Activated CD4-positive, alpha-beta T cell treated with anti-CD3 and anti-CD28 coated beads, Interleukin-2, Interleukin-4, amounts not matched to agents 100 ng/mL and 50 ng/mL, durations not matched to agents 16 hours and 8 hours (primary cell): ENCODE measurements around the gene SMIM35.

ENCODE experiments used
- DNase-seq: peaks from one replicate; pipeline ENCODE4 v3.0.0-alpha.2; 2020; ENCODE audit warnings: low spot score

Gene SMIM35

DNA sequence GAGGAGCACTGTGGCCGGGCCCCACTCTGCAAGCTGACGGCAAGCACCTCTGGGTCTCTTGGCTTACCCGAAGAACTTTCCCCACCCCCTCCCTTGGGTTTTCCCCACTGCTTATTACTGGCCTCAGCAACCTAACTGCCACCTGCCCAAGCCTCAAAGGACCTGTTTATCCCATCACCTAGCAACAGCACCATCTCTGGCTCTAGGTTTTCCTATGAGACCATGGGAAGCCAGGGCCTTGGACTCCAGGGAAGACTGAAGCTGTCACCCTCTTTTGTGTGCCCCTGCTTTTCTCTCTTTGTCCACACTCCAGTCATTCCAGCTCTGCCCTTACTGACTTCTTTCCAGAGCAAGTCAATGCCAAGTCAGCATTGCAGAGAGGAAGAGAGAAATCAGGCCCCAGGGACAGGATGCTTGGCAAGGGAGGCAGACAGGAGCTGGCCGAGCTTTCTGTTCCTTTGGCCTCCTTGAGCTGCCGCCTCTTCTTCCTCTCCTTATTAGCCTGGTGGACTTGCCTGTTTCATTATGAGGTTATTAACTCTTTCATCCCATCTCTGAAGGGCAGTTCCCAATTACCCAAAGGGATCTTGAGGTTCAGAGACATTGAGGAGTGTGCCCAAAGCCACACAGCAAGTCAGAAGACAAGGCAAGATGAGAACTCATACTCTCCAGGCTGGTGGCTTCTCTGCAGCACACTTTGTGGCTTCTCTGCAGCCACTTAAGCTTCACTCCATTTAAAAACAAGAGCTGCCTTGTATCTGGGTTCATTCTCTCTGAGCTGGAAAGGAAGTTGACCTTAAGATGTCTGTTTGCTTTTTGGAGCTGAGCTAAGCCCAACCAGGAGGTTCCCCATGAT, at the start of gene SMIM35:
Gene SMIM35 (minus strand): TSS at position 51 of the 856 bp plus-strand sequence. CDS start 206 bp downstream, outside the sequence.
- DNase-seq = no peak

- DNase-seq = no peak
Observed at GRCh38 chr11:118136341-118136740, 49.6 kb upstream of the SMIM35 start.

DNA sequence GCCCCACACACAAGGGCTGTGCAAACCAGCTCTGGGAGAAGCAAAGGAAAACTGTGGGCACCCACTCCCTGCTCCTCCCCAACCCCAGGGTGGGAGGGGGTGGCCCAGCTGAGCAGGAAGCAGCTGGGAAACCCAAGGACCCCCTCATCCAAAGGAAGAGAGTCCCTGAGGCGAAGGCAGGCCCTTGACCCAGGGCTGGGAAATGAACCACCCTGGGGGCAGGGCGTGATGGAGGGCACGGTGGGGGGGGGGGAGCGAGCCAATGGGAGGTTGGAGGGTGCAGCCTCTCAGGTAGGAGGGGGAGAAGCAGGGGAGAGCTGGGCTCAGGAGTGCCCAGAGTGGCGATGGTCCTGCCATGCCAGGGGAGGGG, 49.0 kb upstream of the SMIM35 start:
- DNase-seq = no peak

GRCh38 chr11:118135051-118135795, 48.5 kb upstream of the SMIM35 start:
- DNase-seq = no peak

DNA sequence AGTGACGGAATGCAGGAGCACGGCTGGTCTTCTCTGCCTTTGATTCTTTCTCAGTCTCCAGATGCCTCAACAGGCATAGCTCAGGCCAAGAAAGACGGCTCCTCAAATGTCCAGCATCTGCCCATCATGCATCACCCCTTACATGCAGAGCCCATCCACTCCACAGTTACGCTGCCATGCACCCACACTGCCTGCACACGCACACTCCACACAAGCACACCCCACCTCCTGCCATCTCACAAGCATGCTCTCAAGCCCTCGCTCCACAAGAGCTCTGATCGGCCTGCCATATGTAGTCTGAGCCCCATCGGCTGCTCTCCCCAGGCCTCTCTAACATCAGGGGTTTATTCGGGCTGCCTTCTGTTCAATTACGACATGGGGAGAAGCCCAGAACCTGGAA, 47.1 kb upstream of the SMIM35 start:
- no peak for DNase-seq

DNA sequence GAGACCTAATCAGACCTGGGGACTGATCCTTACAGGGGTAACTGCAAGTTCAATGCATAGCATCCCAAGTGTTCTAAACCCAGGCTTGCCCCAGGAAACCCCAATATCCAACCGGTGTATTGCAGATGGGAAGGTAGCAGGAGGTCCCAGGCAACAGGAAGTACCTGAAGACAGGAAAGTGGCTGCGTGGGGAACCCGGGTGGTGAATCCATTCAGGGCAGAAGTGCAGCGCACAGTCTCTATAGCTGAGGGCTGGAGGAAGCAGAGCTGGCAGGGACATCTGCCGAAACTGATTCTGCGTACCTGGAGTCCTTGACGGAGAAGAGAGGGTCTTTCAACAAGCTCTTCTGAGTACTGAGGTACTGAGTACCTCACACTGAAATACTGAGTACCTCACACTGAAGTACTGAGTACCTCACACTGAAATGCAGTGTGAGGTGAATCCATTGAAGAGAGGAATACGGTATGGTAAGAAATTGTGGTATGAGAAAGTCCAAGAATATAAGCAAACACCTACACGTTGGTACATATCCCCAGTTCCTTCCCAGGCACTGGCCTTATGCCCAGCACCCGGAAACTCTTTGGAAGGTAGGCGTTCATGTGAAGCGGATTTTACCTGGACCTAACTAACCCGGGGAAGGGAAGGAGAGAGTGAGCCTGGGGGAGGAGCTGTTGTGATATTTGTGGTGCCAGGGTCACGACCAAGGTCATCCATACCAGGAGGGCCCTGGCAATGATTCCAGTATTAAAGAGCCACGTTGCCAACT, 45.8 kb upstream of the SMIM35 start:
- DNase-seq = no peak

GRCh38 chr11:118129471-118130172, 42.9 kb upstream of the SMIM35 start:
- DNase-seq = no peak

DNA sequence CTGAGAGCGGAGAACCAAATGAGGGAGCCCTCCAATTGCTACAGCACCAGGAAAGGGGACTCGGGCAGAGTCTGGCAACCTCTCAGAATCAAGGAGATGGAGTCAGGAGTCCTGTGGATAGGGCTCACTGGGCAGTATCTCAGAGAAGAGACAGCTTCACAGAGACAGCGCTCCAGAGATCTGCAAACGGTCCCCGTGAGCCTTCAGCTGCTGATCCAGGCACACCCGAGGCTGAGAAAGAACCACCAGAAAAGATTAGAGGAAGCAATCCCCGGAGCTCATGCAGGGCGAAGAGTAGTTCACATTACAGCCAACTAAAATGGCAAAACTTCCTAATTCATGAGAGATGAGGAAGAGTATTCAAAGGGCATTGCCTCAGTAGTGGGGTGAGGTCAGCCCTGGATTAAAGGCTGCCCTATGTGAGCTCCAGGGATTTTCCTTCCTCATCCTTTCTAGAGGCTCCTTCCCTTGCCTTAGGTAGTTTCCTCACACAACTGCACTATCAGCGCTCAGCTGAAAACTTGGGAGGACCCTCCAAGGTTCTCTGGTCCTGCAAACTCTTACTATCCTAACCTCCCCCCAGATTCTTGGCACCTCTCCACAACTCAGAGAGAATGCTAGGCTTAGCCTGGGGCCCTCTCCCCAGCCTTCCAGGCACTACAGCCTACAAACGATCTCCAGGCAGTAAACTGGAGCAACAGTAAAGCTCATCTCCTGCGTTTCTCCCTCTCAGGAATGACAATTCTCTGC, 42.1 kb upstream of the SMIM35 start:
- no peak for DNase-seq

DNA sequence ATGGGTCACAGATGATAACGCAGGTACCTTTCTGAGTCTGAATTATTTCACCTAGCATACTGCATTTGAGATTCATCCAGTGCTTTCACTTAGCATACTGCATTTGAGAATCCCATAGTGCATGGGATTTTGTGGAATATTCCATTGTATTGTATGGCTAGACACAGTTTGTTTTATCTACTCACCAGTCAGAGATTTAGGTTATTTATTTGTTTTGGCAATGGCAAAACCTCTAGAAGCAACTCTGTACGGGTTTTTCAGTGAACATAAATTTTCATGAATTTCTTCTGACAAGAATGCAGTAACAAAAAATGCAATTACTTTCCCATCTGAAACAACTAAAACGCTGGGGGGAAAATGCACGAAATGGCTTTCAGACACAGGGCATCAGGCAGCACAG, 41.5 kb upstream of the SMIM35 start:
- DNase-seq = no peak

- no peak for DNase-seq
Observed at GRCh38 chr11:118126082-118126838, 39.5 kb upstream of the SMIM35 start.

- DNase-seq = no peak
Observed at GRCh38 chr11:118124929-118125535, 38.3 kb upstream of the SMIM35 start.

- DNase-seq = no peak
Observed at GRCh38 chr11:118120793-118121192, 34.0 kb upstream of the SMIM35 start.

DNA sequence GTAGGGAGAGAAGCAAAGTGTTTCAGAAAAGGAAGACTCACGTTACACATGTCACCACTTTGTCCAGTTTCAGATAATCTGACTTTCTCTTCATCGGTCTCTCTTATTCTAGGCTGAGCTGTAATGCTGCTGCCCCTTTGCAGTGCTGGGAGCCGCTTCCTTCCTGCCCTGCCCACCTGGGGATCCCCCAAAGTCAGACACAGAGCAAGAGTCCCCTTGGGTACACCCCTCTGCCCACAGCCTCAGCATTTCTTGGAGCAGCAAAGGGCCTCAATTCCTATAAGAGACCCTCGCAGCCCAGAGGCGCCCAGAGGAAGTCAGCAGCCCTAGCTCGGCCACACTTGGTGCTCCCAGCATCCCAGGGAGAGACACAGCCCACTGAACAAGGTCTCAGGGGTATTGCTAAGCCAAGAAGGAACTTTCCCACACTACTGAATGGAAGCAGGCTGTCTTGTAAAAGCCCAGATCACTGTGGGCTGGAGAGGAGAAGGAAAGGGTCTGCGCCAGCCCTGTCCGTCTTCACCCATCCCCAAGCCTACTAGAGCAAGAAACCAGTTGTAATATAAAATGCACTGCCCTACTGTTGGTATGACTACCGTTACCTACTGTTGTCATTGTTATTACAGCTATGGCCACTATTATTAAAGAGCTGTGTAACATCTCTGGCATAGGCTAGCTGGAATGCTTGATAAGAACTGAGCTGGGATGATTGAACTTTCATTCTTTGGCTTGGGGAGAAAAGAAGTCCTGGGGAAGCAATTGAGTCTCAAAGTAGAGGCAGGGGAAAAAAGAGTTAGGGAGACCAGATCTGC, 31.2 kb upstream of the SMIM35 start:
- no peak for DNase-seq

DNA sequence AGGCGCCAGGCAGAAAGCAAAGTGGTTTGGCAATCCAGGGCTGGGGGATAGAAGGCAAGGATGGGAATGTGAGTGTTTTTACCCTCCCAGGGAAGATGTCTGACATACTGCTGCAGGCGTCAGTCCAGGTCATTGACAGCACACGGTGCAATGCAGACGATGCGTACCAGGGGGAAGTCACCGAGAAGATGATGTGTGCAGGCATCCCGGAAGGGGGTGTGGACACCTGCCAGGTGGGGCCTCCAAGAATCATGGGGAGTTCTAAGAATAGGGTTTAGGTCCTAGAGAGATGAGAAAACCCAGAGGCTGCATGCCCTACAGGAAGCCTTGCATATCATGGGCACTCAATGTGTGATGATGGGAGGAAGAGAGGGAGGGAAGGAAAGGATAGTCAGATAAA, 28.3 kb upstream of the SMIM35 start:
- no peak for DNase-seq

DNA sequence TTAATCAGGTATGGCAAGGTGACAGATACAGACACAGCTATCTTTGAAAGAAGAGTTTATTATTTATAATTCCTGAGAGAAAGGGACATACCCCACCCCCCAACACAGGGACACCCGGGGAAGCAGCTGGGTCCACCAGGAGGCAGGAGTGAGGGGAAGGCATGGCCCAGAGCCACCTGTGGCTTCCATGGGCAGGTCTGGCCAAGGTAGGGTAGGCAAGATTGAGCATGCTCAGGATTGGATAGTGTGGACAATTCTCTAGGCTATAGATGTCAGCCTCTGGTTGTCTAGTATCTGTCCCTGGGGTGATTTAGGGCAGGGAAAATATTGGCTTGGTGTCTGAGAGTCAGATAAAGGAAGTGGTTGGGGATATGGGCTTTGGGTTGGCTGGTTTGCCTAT, 27.5 kb upstream of the SMIM35 start:
- DNase-seq = no peak

- no peak for DNase-seq
Observed at GRCh38 chr11:118112711-118113430, 26.1 kb upstream of the SMIM35 start.

- no peak for DNase-seq
Observed at GRCh38 chr11:118111744-118112035, 24.9 kb upstream of the SMIM35 start.

- DNase-seq = no peak
Observed at GRCh38 chr11:118111019-118111743, 24.4 kb upstream of the SMIM35 start.
